CD4-positive, CD25-positive, alpha-beta regulatory T cell (primary cell): ENCODE measurements around the gene CHIT1. TPM values are rescaled to one million over a fixed set of nuclear protein-coding genes. Genes with fewer than 3 reads are reported as not detected.

ENCODE experiments used
- ATAC-seq, 2 donors: fragments of 150-1000 bp; cut with Tn5 transposase; one replicate each; pipeline ENCODE4 v1.10.0; 2021; ENCODE audit warnings: low read depth in 2 of 2, moderate number of reproducible peaks in 2 of 2, moderate library complexity in 1 of 2
- DNase-seq, 3 donors: peaks; one replicate each; pipeline versions ENCODE4 v3.0.0 to v3.0.0-alpha.2; 2012 to 2022; ENCODE audit warnings: mixed read lengths in 1 of 3
- H3K27ac ChIP-seq: one replicate; pipeline ENCODE4 v1.7.0; 2013; ENCODE audit warnings: mild to moderate bottlenecking, low read length; ENCODE audit not compliant: insufficient read depth, poor library complexity, severe bottlenecking
- H3K27me3 ChIP-seq: one replicate; pipeline ENCODE4 v1.7.0; 2013; ENCODE audit warnings: low read length; ENCODE audit not compliant: control insufficient read depth, insufficient read depth
- H3K36me3 ChIP-seq: one replicate; pipeline ENCODE4 v1.7.0; 2013; ENCODE audit warnings: mild to moderate bottlenecking, low read length, moderate library complexity; ENCODE audit not compliant: control insufficient read depth, insufficient read depth
- H3K4me1 ChIP-seq: 2 replicates; pipeline ENCODE4 v1.7.0; 2013; ENCODE audit warnings: mild to moderate bottlenecking, low read length; ENCODE audit not compliant: insufficient read depth, control insufficient read depth, poor library complexity, severe bottlenecking
- H3K4me3 ChIP-seq: one replicate; pipeline ENCODE4 v1.7.0; 2013; ENCODE audit warnings: low read depth, mild to moderate bottlenecking, low read length, moderate library complexity
- H3K9me3 ChIP-seq, 2 experiments: 1 replicate in 1 of 2; 2 replicates in 1 of 2; pipeline ENCODE4 v1.7.0; 2013; ENCODE audit warnings: low read length in 2 of 2, mild to moderate bottlenecking in 1 of 2, moderate library complexity in 1 of 2; ENCODE audit not compliant: control insufficient read depth in 2 of 2
- H3K27ac Mint-ChIP-seq, 3 donors: one replicate each; pipeline ENCODE4 v1.8.0; 2020 to 2022; ENCODE audit warnings: mild to moderate bottlenecking in 3 of 3, mixed read lengths in 3 of 3, moderate library complexity in 2 of 3
- H3K27me3 Mint-ChIP-seq: one replicate; pipeline ENCODE4 v1.8.0; 2022; ENCODE audit warnings: mild to moderate bottlenecking, mixed read lengths
- H3K36me3 Mint-ChIP-seq: one replicate; pipeline ENCODE4 v1.8.0; 2020; ENCODE audit warnings: mixed read lengths
- H3K4me1 Mint-ChIP-seq, 4 donors: one replicate each; pipeline ENCODE4 v1.8.0; 2020 to 2022; ENCODE audit warnings: mixed read lengths in 4 of 4, mild to moderate bottlenecking in 1 of 4
- H3K4me3 Mint-ChIP-seq, 4 donors: one replicate each; pipeline ENCODE4 v1.8.0; 2020 to 2022; ENCODE audit warnings: mild to moderate bottlenecking in 4 of 4, mixed read lengths in 4 of 4, moderate library complexity in 3 of 4
- H3K9me3 Mint-ChIP-seq, 7 donors: one replicate each; pipeline ENCODE4 v1.8.0; 2020 to 2022; ENCODE audit warnings: mixed read lengths in 7 of 7, mild to moderate bottlenecking in 3 of 7, moderate library complexity in 2 of 7
- polyA plus RNA-seq, 4 donors: library from polyadenylated mRNA; unstranded; fragments of 300-500 nt; fragmentation: Illumina TruSeq; gene quantifications; one replicate each; pipeline ENCODE4 v1.2.3, GENCODE V29; 2021
- total RNA-seq: library from RNA; stranded (reverse); gene quantifications from one replicate; pipeline ENCODE4 v1.2.3, GENCODE V29; 2022

CHIT1 gene
- total and polyA plus RNA-seq, 5 donors from 2014 or later = 0.17 TPM; not detected in 4

DNA sequence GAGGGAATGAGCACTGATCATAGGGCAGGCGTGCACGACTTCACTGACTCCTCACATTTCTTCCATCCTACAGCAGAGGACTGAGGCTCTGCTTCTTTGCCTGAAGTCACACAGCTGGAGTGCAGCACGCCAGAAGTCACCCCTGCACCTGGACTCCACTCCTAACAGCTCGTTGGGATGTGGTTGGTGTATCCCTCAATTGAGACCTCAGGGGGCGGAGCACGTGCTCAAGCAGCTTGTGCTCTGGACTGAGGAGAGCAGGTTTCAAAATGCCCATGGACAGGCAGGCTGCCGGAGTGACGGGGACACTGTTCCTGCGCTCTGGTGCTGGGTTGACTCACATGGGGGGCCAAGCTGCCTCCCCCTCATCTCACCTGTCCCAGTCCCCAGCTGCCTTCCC lies 13.9 kb downstream of the CHIT1 start:
- Mint-ChIP-seq H3K27ac (no peak overlapping the region), H3K9me3 (no peaks in the 10 kb centered on the region), H3K27me3 (peaks cover 14% of the 10 kb centered on the region), H3K36me3 (no peaks in the 10 kb centered on the region), H3K4me1 (peaks cover 0 to 5% (median 1%) of the 10 kb centered on the region in 4 donors), H3K4me3 (no peak overlapping the region)
- Histone ChIP-seq H3K9me3 (no peaks in the 10 kb centered on the region), H3K27me3 (no peaks in the 10 kb centered on the region), H3K36me3 (no peaks in the 10 kb centered on the region), H3K4me1 (no peaks in the 10 kb centered on the region), H3K4me3 (no peak overlapping the region), H3K27ac (no peak overlapping the region)
- no peak for DNase-seq
- ATAC-seq = no peak

DNA sequence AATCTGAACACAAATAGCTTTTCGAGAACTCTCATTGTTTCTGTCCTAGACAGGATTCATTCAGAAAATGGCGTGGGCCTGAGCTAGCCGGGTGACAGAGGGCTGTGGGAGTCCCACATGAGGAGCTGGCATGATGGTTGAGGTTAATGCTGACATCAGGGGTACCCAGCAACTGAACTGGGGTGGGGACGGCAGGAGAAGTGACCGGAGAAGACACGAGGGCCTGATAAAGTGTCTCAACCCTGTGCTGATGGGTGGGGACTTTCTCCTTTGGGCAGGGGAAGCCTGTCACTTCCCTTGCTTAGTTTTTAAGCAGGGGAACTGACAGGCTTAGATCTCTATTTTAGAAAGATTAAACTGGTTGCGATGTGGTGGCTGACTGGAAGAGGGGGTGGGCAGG lies 14.6 kb downstream of the CHIT1 start:
- DNase-seq (no peak), ATAC-seq (no peak)
- Histone ChIP-seq H3K4me3 (no peak overlapping the region), H3K9me3 (no peaks in the 10 kb centered on the region), H3K4me1 (no peaks in the 10 kb centered on the region), H3K27me3 (peaks cover 5% of the 10 kb centered on the region), H3K36me3 (no peaks in the 10 kb centered on the region), H3K27ac (no peak overlapping the region)
- no peak overlapping the region for H3K4me3 Mint-ChIP-seq
- peaks cover 0 to 5% (median 1%) of the 10 kb centered on the region in 4 donors for H3K4me1 Mint-ChIP-seq
- peaks cover 0 to 1% (median 0%) of the 10 kb centered on the region in 7 donors for H3K9me3 Mint-ChIP-seq
- H3K27ac Mint-ChIP-seq = peak overlapping the region in 1 of 3 donors; percentile 45
- no peaks in the 10 kb centered on the region for H3K36me3 Mint-ChIP-seq
- peaks cover 18% of the 10 kb centered on the region for H3K27me3 Mint-ChIP-seq

DNA sequence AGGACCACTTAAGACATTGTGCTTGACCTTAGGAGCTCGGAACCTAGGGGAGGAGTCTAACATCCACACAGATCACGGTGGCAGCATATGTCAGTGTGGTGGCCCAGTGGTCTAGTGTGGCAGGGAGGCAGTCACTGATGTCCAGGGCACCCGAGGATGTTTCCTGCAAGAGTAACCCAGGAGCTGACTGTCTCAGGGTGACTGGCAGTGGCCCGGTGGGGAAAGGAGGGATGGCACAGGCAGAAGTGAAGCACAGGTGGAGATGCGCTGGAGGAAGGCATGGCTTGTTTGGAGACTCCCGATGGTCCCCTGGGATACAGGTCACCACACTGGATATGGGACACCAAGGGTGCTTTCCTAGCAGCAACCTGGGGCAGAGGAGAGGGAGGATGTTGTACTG lies 16.3 kb downstream of the CHIT1 start:
- H3K9me3 ChIP-seq = no peaks in the 10 kb centered on the region
- H3K27me3 Mint-ChIP-seq = peaks cover 19% of the 10 kb centered on the region
- H3K36me3 ChIP-seq = no peaks in the 10 kb centered on the region
- no peak overlapping the region for H3K27ac ChIP-seq
- peaks cover 0 to 1% (median 0%) of the 10 kb centered on the region in 7 donors for H3K9me3 Mint-ChIP-seq
- DNase-seq (no peak), ATAC-seq (no peak)
- H3K4me1 Mint-ChIP-seq = peaks cover 0 to 5% (median 1%) of the 10 kb centered on the region in 4 donors
- no peaks in the 10 kb centered on the region for H3K36me3 Mint-ChIP-seq
- H3K4me3 Mint-ChIP-seq = no peak overlapping the region
- peaks cover 5% of the 10 kb centered on the region for H3K27me3 ChIP-seq
- no peak overlapping the region for H3K4me3 ChIP-seq
- no peaks in the 10 kb centered on the region for H3K4me1 ChIP-seq
- H3K27ac Mint-ChIP-seq = no peak overlapping the region

DNA sequence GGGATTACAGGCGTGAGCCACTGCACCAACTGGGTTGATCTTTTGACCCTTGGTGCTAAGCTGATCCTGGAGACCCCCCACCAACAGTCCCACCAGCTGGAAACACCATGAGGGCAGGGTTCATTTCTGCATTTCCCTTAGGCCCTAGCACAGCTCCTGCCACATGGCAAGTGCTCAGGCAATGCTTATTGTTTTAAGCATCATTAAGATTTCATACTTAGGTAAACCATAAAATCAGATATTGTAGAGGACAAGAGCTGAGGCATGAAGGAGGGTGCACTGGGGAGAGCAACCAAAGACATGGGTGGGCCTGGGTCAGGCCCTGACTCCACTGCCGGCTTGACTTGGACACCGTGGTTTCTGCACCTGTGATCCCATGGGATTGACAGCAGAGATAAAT lies 17.7 kb downstream of the CHIT1 start:
- ATAC-seq = no peak
- H3K9me3 Mint-ChIP-seq = peaks cover 0 to 1% (median 0%) of the 10 kb centered on the region in 7 donors
- Histone ChIP-seq H3K27ac (no peak overlapping the region), H3K9me3 (no peaks in the 10 kb centered on the region), H3K36me3 (no peaks in the 10 kb centered on the region), H3K4me3 (no peak overlapping the region), H3K4me1 (no peaks in the 10 kb centered on the region), H3K27me3 (peaks cover 7% of the 10 kb centered on the region)
- H3K27ac Mint-ChIP-seq = no peak overlapping the region
- H3K36me3 Mint-ChIP-seq = no peaks in the 10 kb centered on the region
- H3K4me1 Mint-ChIP-seq = peaks cover 0 to 5% (median 1%) of the 10 kb centered on the region in 4 donors
- DNase-seq = no peak
- peaks cover 19% of the 10 kb centered on the region for H3K27me3 Mint-ChIP-seq
- H3K4me3 Mint-ChIP-seq = no peak overlapping the region

DNA sequence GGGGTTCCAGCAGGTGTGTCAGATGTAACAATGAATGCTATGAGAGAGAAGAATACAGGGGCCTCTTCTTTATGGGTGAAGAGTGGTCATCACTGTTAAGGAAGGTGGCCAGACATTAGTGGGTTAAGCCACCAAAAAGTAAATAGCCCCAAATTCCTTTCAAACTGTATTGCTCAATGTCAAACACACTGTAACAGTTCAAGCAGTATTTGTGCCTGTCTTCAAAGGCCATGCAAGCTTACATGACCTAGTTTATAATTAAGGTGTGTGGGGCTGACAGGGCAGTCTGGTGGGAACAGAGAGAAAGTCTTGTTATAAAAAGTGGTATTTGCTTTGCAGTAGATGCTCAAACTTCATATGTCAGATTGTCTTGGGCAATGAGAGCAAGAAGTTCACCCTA lies 18.5 kb downstream of the CHIT1 start:
- DNase-seq = no peak
- H3K27ac Mint-ChIP-seq = no peak overlapping the region
- Histone ChIP-seq H3K4me1 (no peaks in the 10 kb centered on the region), H3K36me3 (no peaks in the 10 kb centered on the region), H3K27me3 (peaks cover 7% of the 10 kb centered on the region), H3K27ac (no peak overlapping the region), H3K4me3 (no peak overlapping the region), H3K9me3 (no peaks in the 10 kb centered on the region)
- no peak for ATAC-seq
- no peak overlapping the region for H3K4me3 Mint-ChIP-seq
- peaks cover 19% of the 10 kb centered on the region for H3K27me3 Mint-ChIP-seq
- H3K9me3 Mint-ChIP-seq = peaks cover 0 to 1% (median 0%) of the 10 kb centered on the region in 7 donors
- H3K36me3 Mint-ChIP-seq = no peaks in the 10 kb centered on the region
- peaks cover 0 to 2% (median 0%) of the 10 kb centered on the region in 4 donors for H3K4me1 Mint-ChIP-seq

DNA sequence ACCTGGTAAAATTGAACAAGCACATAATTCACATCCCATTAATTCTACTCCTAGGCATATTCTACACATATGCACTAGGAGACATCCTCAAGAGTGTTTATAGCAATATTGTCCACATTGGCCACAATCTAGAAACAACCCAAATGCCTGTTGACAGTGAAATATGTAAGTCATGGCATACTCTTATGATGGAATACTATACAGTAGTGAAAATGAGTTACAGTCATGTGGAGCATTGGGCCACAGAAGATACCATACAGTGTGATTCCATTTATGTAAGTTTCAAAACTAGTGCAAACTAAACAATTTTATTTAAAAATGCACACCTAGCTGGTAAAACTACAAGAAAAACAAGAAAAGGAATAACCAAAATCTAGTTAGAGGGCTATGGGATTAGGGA lies 19.1 kb downstream of the CHIT1 start:
- H3K4me3 Mint-ChIP-seq = no peak overlapping the region
- Histone ChIP-seq H3K27ac (no peak overlapping the region), H3K36me3 (no peaks in the 10 kb centered on the region), H3K4me3 (no peak overlapping the region), H3K4me1 (no peaks in the 10 kb centered on the region), H3K27me3 (peaks cover 7% of the 10 kb centered on the region), H3K9me3 (no peaks in the 10 kb centered on the region)
- peaks cover 18% of the 10 kb centered on the region for H3K27me3 Mint-ChIP-seq
- ATAC-seq (no peak), DNase-seq (no peak)
- H3K27ac Mint-ChIP-seq = no peak overlapping the region
- H3K36me3 Mint-ChIP-seq = no peaks in the 10 kb centered on the region
- peaks cover 0 to 1% (median 0%) of the 10 kb centered on the region in 7 donors for H3K9me3 Mint-ChIP-seq
- H3K4me1 Mint-ChIP-seq = peaks cover 0 to 2% (median 0%) of the 10 kb centered on the region in 4 donors

DNA sequence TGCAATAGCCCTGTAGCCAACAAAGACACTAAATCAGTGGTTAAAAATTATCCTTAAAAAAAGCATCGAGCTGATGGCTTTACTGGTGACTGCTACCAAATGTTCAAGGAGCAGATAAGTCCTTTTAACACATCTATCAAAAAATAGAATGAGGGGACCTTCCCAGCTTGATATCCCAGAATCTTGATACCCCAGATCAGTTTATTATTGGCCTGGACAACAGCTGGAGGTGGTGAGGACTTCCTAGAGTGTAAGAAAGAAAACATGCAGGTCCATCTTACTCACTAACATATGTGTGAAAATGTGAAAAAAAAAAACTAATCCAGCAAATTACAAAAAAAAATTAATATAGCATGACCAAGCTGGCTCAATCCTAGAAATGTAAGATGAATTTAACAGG lies 21.3 kb downstream of the CHIT1 start:
- Mint-ChIP-seq H3K4me3 (no peak overlapping the region), H3K27ac (no peak overlapping the region), H3K36me3 (no peaks in the 10 kb centered on the region), H3K27me3 (peaks cover 12% of the 10 kb centered on the region), H3K4me1 (no peaks in the 10 kb centered on the region), H3K9me3 (peaks cover 0 to 2% (median 0%) of the 10 kb centered on the region in 7 donors)
- H3K36me3 ChIP-seq = no peaks in the 10 kb centered on the region
- no peak overlapping the region for H3K27ac ChIP-seq
- H3K9me3 ChIP-seq = no peaks in the 10 kb centered on the region
- ATAC-seq (no peak), DNase-seq (no peak)
- no peak overlapping the region for H3K4me3 ChIP-seq
- H3K4me1 ChIP-seq = no peaks in the 10 kb centered on the region
- peaks cover 7% of the 10 kb centered on the region for H3K27me3 ChIP-seq

DNA sequence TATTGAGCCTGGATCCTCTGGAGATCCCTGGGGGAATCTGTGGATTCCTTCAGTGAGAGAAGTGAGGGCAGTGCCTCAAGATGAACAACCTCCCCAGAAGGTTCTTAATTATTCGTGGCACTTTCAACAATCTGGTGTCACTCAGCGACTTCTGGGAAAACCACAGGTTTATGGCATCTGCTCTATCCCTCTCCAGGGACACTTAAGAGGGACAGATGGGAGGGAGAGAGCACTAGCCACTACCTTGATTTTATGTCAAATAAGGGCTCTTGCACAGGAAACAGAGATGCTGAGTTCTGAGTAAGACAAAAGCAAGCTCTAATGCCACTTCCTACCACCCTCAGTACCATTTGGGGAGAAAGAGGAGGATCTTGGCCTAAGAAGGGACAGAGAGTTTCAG lies 21.7 kb downstream of the CHIT1 start:
- no peak overlapping the region for H3K4me3 Mint-ChIP-seq
- no peaks in the 10 kb centered on the region for H3K36me3 Mint-ChIP-seq
- no peaks in the 10 kb centered on the region for H3K4me1 Mint-ChIP-seq
- H3K27ac Mint-ChIP-seq = no peak overlapping the region
- Histone ChIP-seq H3K9me3 (no peaks in the 10 kb centered on the region), H3K36me3 (no peaks in the 10 kb centered on the region), H3K27me3 (peaks cover 7% of the 10 kb centered on the region), H3K27ac (no peak overlapping the region), H3K4me3 (no peak overlapping the region), H3K4me1 (no peaks in the 10 kb centered on the region)
- peaks cover 0 to 2% (median 0%) of the 10 kb centered on the region in 7 donors for H3K9me3 Mint-ChIP-seq
- H3K27me3 Mint-ChIP-seq = peaks cover 16% of the 10 kb centered on the region
- DNase-seq (no peak), ATAC-seq (no peak)
